ENCODE results near the gene SIK2.

SIK2 gene

GRCh38 chr11:111582881-111583280 is 19.4 kb upstream of the SIK2 start:
- no peak for DNase-seq

- DNase-seq: no peak
Observed at GRCh38 chr11:111585371-111585770, 16.9 kb upstream of the SIK2 start.

- peak; percentile 40 to 79 (median 44) for DNase-seq
Observed at GRCh38 chr11:111586388-111586831, 15.8 kb upstream of the SIK2 start.

- DNase-seq: no peak
Observed at GRCh38 chr11:111589114-111589513, 13.1 kb upstream of the SIK2 start.

- DNase-seq: no peak
Observed at GRCh38 chr11:111589886-111590499, 12.3 kb upstream of the SIK2 start.

GRCh38 chr11:111591187-111591960 is 10.9 kb upstream of the SIK2 start:
- DNase-seq: no peak

GRCh38 chr11:111592491-111592890 is 9.8 kb upstream of the SIK2 start:
- DNase-seq: no peak

- no peak for DNase-seq
Observed at GRCh38 chr11:111596319-111596718, 5.9 kb upstream of the SIK2 start.

- DNase-seq: no peak
Observed at GRCh38 chr11:111598148-111598547, 4.1 kb upstream of the SIK2 start.

- no peak for DNase-seq
Observed at GRCh38 chr11:111598559-111598958, 3.7 kb upstream of the SIK2 start.

- DNase-seq: no peak
Observed at GRCh38 chr11:111601636-111601978, 642 bp upstream of the SIK2 start.

GRCh38 chr11:111602865-111603610 is 789 bp downstream of the SIK2 start:
- DNase-seq: peak; percentile 28 to 89 (median 83)

GRCh38 chr11:111603611-111604130 is 1.4 kb downstream of the SIK2 start:
- peak in 2 of 3 experiments; percentile 34 to 53 for DNase-seq

GRCh38 chr11:111604392-111605009 is 2.3 kb downstream of the SIK2 start:
- peak; percentile 16 to 70 (median 16) for DNase-seq

- DNase-seq: peak in 1 of 3 experiments; percentile 48
Observed at GRCh38 chr11:111605681-111606080, 3.4 kb downstream of the SIK2 start.

GRCh38 chr11:111606986-111607385 is 4.7 kb downstream of the SIK2 start:
- no peak for DNase-seq

GRCh38 chr11:111607751-111608150 is 5.5 kb downstream of the SIK2 start:
- DNase-seq: peak in 1 of 3 experiments; percentile 20

- no peak for DNase-seq
Observed at GRCh38 chr11:111612224-111612623, 10.0 kb downstream of the SIK2 start.

- DNase-seq: no peak
Observed at GRCh38 chr11:111617286-111617685, 15.0 kb downstream of the SIK2 start.

- DNase-seq: no peak
Observed at GRCh38 chr11:111620518-111620917, 18.3 kb downstream of the SIK2 start.

GRCh38 chr11:111623527-111624030 is 21.3 kb downstream of the SIK2 start:
- no peak for DNase-seq

- DNase-seq: no peak
Observed at GRCh38 chr11:111624608-111625007, 22.4 kb downstream of the SIK2 start.

- DNase-seq: no peak
Observed at GRCh38 chr11:111627591-111627990, 25.3 kb downstream of the SIK2 start.

Data from NCI-H1417 (cell line).